GM23338 (cell line): Measurements from ENCODE around the gene PSAPL1. TPM values are rescaled to one million over a fixed set of nuclear protein-coding genes. Genes with fewer than 3 reads are reported as not detected.

ENCODE experiments used
- ATAC-seq: fragments of 200-7000 bp; cut with Tn5 transposase; 3 replicates; pipeline ENCODE4 v1.9.1; 2020
- DNase-seq: peaks from one replicate; pipeline ENCODE4 v3.0.0-alpha.2; 2015; ENCODE audit warnings: low spot score
- H2AFZ ChIP-seq: fragments of 200-600 bp; sonication (generic); 2 replicates; pipeline ENCODE4 v1.8.0; 2016; ENCODE audit warnings: antibody characterized with exemption, mild to moderate bottlenecking, moderate library complexity
- H3F3A ChIP-seq: fragments of 200-600 bp; sonication (generic); replicated peaks from 2 replicates; pipeline ENCODE4 v1.8.0; 2017; ENCODE audit warnings: antibody characterized with exemption, mixed run types, low read depth
- H3K27ac ChIP-seq: fragments of 200-600 bp; sonication (generic); 2 replicates; pipeline ENCODE4 v1.6.1; 2016; ENCODE audit warnings: low read depth
- H3K27me3 ChIP-seq: fragments of 200-600 bp; sonication (generic); 2 replicates; pipeline ENCODE4 v1.8.0; 2016; ENCODE audit warnings: mild to moderate bottlenecking, mixed run types, moderate library complexity; ENCODE audit not compliant: insufficient read depth
- H3K36me3 ChIP-seq: fragments of 200-600 bp; sonication (generic); 2 replicates; pipeline ENCODE4 v1.8.0; 2016; ENCODE audit warnings: mild to moderate bottlenecking; ENCODE audit not compliant: insufficient read depth
- H3K4me1 ChIP-seq: fragments of 200-600 bp; sonication (generic); 2 replicates; pipeline ENCODE4 v1.8.0; 2016; ENCODE audit warnings: mild to moderate bottlenecking, moderate library complexity; ENCODE audit not compliant: insufficient read depth
- H3K4me2 ChIP-seq: fragments of 200-600 bp; sonication (generic); 2 replicates; pipeline ENCODE4 v1.7.1; 2017; ENCODE audit warnings: mixed run types
- H3K4me3 ChIP-seq: fragments of 200-600 bp; sonication (generic); 2 replicates; pipeline ENCODE4 v1.6.1; 2016; ENCODE audit warnings: mixed run types
- H3K79me2 ChIP-seq: fragments of 200-600 bp; sonication (generic); replicated peaks from 2 replicates; pipeline ENCODE4 v1.8.0; 2017; ENCODE audit warnings: mild to moderate bottlenecking; ENCODE audit not compliant: insufficient read depth
- H3K9me2 ChIP-seq: fragments of 200-600 bp; sonication (generic); 2 replicates; pipeline ENCODE4 v1.8.0; 2017; ENCODE audit not compliant: insufficient read depth
- H4K20me1 ChIP-seq: fragments of 200-600 bp; sonication (generic); replicated peaks from 2 replicates; pipeline ENCODE4 v1.8.0; 2017; ENCODE audit warnings: mild to moderate bottlenecking; ENCODE audit not compliant: insufficient read depth
- H3K27ac Mint-ChIP-seq: 2 replicates; pipeline ENCODE4 v1.8.0; 2020; ENCODE audit warnings: inconsistent platforms, mild to moderate bottlenecking, moderate library complexity, mixed read lengths
- H3K27me3 Mint-ChIP-seq: 3 replicates; pipeline ENCODE4 v1.8.0; 2022; ENCODE audit warnings: low read depth, mild to moderate bottlenecking, moderate library complexity, mixed read lengths, inconsistent platforms; ENCODE audit not compliant: insufficient read depth, poor library complexity
- H3K36me3 Mint-ChIP-seq: 3 replicates; pipeline ENCODE4 v1.8.0; 2021; ENCODE audit warnings: low read depth, mild to moderate bottlenecking, inconsistent platforms, moderate library complexity, mixed read lengths
- H3K4me1 Mint-ChIP-seq: 3 replicates; pipeline ENCODE4 v1.8.0; 2020; ENCODE audit warnings: mild to moderate bottlenecking, inconsistent platforms, mixed read lengths
- H3K4me3 Mint-ChIP-seq: 3 replicates; pipeline ENCODE4 v1.8.0; 2021; ENCODE audit warnings: moderate library complexity, mild to moderate bottlenecking, inconsistent platforms, mixed read lengths
- H3K9me3 Mint-ChIP-seq: 3 replicates; pipeline ENCODE4 v1.8.0; 2020; ENCODE audit warnings: moderate library complexity, mild to moderate bottlenecking, inconsistent platforms, mixed read lengths
- CREB1 ChIP-seq: fragments of 250-450 bp; sonication (Bioruptor Pico); IDR thresholded peaks from 2 replicates; pipeline ENCODE4 v1.5.0; 2020; ENCODE audit warnings: low read depth, mild to moderate bottlenecking, moderate library complexity
- EZH2 ChIP-seq: fragments of 200-600 bp; sonication (generic); IDR thresholded peaks from one replicate; pipeline ENCODE4 v1.8.0; 2017; ENCODE audit warnings: antibody characterized with exemption, mild to moderate bottlenecking, low read depth; ENCODE audit not compliant: unreplicated experiment
- JUNB ChIP-seq: IDR thresholded peaks from one replicate; pipeline ENCODE4 v1.6.1; 2016; ENCODE audit warnings: antibody characterized with exemption; ENCODE audit not compliant: unreplicated experiment
- NANOG ChIP-seq: IDR thresholded peaks from 2 replicates; pipeline ENCODE4 v1.6.1; 2016; ENCODE audit warnings: antibody characterized with exemption, borderline replicate concordance
- POLR2AphosphoS5 ChIP-seq: IDR thresholded peaks from 2 replicates; pipeline ENCODE4 v1.6.1; 2016; ENCODE audit warnings: antibody characterized with exemption, low read depth
- STAT1 ChIP-seq: IDR thresholded peaks from one replicate; pipeline ENCODE4 v1.6.1; 2016; ENCODE audit warnings: antibody characterized with exemption; ENCODE audit not compliant: unreplicated experiment
- ZNF331 ChIP-seq: fragments of 250-450 bp; sonication (Bioruptor Pico); IDR thresholded peaks from 2 replicates; pipeline ENCODE4 v1.5.0; 2020; ENCODE audit warnings: low read depth, mild to moderate bottlenecking, moderate library complexity
- polyA plus RNA-seq: library from polyadenylated mRNA; unstranded; fragments of >200 nt; fragmentation: Nextera tagmentation; extraction: Ambion mirVana; gene quantifications from 2 replicates; pipeline ENCODE4 v1.2.1, GENCODE V29; 2016
- total RNA-seq: library from RNA; depleted of rRNA; stranded (reverse); fragments of >200 nt; shearing (Covaris generic); gene quantifications from 2 replicates; pipeline ENCODE4 v1.2.3, GENCODE V29; 2014
- TF ChIP-seq, protein P1 (sequence below): IDR thresholded peaks from one replicate; pipeline ENCODE4 v1.6.1; 2018; ENCODE audit warnings: antibody characterized with exemption; ENCODE audit not compliant: unreplicated experiment
- TF ChIP-seq, protein P2 (sequence below): fragments of 250-450 bp; sonication (Bioruptor Pico); IDR thresholded peaks from 2 replicates; pipeline ENCODE4 v1.5.0; 2020; ENCODE audit warnings: mild to moderate bottlenecking, moderate library complexity
- TF ChIP-seq, protein P3 (sequence below): IDR thresholded peaks from 2 replicates; pipeline ENCODE4 v1.6.1; 2016; ENCODE audit warnings: antibody characterized with exemption

PSAPL1 gene
- total and polyA plus RNA-seq, 2 experiments from 2014 or later, result not detected

DNA sequence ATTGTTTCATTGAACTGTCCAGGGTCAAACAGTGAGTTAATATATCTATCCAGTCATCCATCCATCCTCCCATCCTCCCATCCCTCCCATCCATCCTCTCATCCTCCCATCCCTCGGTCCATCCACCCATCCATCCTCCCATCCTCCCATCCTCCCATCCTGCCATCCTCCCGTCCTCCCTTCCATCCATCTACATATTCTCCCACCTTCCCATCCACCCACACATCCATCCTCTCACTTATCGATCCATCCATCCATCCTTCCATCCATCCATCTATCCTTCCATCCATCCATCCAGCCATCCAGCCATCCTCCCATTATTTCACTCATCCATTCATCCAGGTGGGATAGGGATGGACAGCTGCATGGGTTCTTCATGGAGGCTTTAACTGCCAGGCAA is 35.4 kb upstream of the PSAPL1 start:
- ATAC-seq (no peak), DNase-seq (no peak)
- H3K27ac Mint-ChIP-seq, result no peak overlapping the region
- no peaks in the 10 kb centered on the region for H4K20me1 ChIP-seq
- no peaks in the 10 kb centered on the region for H3K36me3 ChIP-seq
- H3K4me1 ChIP-seq, result no peaks in the 10 kb centered on the region
- no peak overlapping the region for H3K4me2 ChIP-seq
- H3K27me3 ChIP-seq, result no peaks in the 10 kb centered on the region
- no peaks in the 10 kb centered on the region for H3F3A ChIP-seq
- no peak overlapping the region for H3K4me3 Mint-ChIP-seq
- no peaks in the 10 kb centered on the region for H3K36me3 Mint-ChIP-seq
- no peak overlapping the region for H2AFZ ChIP-seq
- no peaks in the 10 kb centered on the region for H3K79me2 ChIP-seq
- H3K4me3 ChIP-seq, result no peak overlapping the region
- no peak overlapping the region for H3K27ac ChIP-seq
- no peaks in the 10 kb centered on the region for H3K9me2 ChIP-seq
- TF ChIP-seq CREB1 (CRISPR knock-in tag) (no peak), POLR2AphosphoS5 (no peak), STAT1 (no peak), JUNB (no peak), ZNF331 (CRISPR knock-in tag) (no peak), NANOG (no peak), EZH2 (no peak)
- TF ChIP-seq, protein P1, sequence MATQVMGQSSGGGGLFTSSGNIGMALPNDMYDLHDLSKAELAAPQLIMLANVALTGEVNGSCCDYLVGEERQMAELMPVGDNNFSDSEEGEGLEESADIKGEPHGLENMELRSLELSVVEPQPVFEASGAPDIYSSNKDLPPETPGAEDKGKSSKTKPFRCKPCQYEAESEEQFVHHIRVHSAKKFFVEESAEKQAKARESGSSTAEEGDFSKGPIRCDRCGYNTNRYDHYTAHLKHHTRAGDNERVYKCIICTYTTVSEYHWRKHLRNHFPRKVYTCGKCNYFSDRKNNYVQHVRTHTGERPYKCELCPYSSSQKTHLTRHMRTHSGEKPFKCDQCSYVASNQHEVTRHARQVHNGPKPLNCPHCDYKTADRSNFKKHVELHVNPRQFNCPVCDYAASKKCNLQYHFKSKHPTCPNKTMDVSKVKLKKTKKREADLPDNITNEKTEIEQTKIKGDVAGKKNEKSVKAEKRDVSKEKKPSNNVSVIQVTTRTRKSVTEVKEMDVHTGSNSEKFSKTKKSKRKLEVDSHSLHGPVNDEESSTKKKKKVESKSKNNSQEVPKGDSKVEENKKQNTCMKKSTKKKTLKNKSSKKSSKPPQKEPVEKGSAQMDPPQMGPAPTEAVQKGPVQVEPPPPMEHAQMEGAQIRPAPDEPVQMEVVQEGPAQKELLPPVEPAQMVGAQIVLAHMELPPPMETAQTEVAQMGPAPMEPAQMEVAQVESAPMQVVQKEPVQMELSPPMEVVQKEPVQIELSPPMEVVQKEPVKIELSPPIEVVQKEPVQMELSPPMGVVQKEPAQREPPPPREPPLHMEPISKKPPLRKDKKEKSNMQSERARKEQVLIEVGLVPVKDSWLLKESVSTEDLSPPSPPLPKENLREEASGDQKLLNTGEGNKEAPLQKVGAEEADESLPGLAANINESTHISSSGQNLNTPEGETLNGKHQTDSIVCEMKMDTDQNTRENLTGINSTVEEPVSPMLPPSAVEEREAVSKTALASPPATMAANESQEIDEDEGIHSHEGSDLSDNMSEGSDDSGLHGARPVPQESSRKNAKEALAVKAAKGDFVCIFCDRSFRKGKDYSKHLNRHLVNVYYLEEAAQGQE, result no peak
- TF ChIP-seq, protein P2, sequence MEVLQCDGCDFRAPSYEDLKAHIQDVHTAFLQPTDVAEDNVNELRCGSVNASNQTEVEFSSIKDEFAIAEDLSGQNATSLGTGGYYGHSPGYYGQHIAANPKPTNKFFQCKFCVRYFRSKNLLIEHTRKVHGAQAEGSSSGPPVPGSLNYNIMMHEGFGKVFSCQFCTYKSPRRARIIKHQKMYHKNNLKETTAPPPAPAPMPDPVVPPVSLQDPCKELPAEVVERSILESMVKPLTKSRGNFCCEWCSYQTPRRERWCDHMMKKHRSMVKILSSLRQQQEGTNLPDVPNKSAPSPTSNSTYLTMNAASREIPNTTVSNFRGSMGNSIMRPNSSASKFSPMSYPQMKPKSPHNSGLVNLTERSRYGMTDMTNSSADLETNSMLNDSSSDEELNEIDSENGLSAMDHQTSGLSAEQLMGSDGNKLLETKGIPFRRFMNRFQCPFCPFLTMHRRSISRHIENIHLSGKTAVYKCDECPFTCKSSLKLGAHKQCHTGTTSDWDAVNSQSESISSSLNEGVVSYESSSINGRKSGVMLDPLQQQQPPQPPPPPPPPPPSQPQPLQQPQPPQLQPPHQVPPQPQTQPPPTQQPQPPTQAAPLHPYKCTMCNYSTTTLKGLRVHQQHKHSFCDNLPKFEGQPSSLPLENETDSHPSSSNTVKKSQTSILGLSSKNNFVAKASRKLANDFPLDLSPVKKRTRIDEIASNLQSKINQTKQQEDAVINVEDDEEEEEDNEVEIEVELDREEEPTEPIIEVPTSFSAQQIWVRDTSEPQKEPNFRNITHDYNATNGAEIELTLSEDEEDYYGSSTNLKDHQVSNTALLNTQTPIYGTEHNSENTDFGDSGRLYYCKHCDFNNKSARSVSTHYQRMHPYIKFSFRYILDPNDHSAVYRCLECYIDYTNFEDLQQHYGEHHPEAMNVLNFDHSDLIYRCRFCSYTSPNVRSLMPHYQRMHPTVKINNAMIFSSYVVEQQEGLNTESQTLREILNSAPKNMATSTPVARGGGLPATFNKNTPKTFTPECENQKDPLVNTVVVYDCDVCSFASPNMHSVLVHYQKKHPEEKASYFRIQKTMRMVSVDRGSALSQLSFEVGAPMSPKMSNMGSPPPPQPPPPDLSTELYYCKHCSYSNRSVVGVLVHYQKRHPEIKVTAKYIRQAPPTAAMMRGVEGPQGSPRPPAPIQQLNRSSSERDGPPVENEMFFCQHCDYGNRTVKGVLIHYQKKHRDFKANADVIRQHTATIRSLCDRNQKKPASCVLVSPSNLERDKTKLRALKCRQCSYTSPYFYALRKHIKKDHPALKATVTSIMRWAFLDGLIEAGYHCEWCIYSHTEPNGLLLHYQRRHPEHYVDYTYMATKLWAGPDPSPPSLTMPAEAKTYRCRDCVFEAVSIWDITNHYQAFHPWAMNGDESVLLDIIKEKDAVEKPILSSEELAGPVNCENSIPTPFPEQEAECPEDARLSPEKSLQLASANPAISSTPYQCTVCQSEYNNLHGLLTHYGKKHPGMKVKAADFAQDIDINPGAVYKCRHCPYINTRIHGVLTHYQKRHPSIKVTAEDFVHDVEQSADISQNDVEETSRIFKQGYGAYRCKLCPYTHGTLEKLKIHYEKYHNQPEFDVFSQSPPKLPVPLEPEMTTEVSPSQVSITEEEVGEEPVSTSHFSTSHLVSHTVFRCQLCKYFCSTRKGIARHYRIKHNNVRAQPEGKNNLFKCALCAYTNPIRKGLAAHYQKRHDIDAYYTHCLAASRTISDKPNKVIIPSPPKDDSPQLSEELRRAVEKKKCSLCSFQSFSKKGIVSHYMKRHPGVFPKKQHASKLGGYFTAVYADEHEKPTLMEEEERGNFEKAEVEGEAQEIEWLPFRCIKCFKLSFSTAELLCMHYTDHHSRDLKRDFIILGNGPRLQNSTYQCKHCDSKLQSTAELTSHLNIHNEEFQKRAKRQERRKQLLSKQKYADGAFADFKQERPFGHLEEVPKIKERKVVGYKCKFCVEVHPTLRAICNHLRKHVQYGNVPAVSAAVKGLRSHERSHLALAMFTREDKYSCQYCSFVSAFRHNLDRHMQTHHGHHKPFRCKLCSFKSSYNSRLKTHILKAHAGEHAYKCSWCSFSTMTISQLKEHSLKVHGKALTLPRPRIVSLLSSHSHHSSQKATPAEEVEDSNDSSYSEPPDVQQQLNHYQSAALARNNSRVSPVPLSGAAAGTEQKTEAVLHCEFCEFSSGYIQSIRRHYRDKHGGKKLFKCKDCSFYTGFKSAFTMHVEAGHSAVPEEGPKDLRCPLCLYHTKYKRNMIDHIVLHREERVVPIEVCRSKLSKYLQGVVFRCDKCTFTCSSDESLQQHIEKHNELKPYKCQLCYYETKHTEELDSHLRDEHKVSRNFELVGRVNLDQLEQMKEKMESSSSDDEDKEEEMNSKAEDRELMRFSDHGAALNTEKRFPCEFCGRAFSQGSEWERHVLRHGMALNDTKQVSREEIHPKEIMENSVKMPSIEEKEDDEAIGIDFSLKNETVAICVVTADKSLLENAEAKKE (CRISPR knock-in tag), result no peak
- TF ChIP-seq, protein P3, sequence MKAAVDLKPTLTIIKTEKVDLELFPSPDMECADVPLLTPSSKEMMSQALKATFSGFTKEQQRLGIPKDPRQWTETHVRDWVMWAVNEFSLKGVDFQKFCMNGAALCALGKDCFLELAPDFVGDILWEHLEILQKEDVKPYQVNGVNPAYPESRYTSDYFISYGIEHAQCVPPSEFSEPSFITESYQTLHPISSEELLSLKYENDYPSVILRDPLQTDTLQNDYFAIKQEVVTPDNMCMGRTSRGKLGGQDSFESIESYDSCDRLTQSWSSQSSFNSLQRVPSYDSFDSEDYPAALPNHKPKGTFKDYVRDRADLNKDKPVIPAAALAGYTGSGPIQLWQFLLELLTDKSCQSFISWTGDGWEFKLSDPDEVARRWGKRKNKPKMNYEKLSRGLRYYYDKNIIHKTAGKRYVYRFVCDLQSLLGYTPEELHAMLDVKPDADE, result no peak
- H3K27me3 Mint-ChIP-seq, result peaks cover 17% of the 10 kb centered on the region
- H3K9me3 Mint-ChIP-seq, result peaks cover 4% of the 10 kb centered on the region; the same call in 2 of the 3 replicates
- peaks cover 13% of the 10 kb centered on the region for H3K4me1 Mint-ChIP-seq
